Liver (tissue), 9 donors: ENCODE data around the gene MS4A1. TPM values are rescaled to one million over a fixed set of nuclear protein-coding genes. Genes with fewer than 3 reads are reported as not detected.

Experiments used
- DNase-seq: peaks from one replicate; pipeline ENCODE4 v3.0.0-alpha.2; 2017; ENCODE audit warnings: low spot score
- H3K27ac ChIP-seq, 2 donors: one replicate each; pipeline ENCODE4 v1.7.0; 2013; ENCODE audit warnings: inconsistent platforms in 2 of 2, low read length in 2 of 2, control low read depth in 1 of 2, low read depth in 1 of 2, mild to moderate bottlenecking in 1 of 2
- H3K27me3 ChIP-seq, 4 donors: one replicate each; pipeline versions ENCODE4 v1.6.1 to v1.7.0; 2013; ENCODE audit warnings: low read length in 3 of 4, inconsistent platforms in 1 of 4, mild to moderate bottlenecking in 1 of 4, moderate library complexity in 1 of 4; ENCODE audit not compliant: control insufficient read depth in 4 of 4, insufficient read depth in 4 of 4
- H3K36me3 ChIP-seq, 4 donors: one replicate each; pipeline versions ENCODE4 v1.6.1 to v1.7.0; 2013; ENCODE audit warnings: low read length in 3 of 4, mild to moderate bottlenecking in 3 of 4, low read depth in 1 of 4, moderate library complexity in 1 of 4; ENCODE audit not compliant: control insufficient read depth in 4 of 4, insufficient read depth in 3 of 4
- H3K4me1 ChIP-seq, 4 donors: one replicate each; pipeline versions ENCODE4 v1.6.1 to v1.7.0; 2013; ENCODE audit warnings: low read length in 3 of 4, mild to moderate bottlenecking in 3 of 4, moderate library complexity in 1 of 4; ENCODE audit not compliant: control insufficient read depth in 4 of 4, insufficient read depth in 4 of 4
- H3K4me3 ChIP-seq, 3 donors: one replicate each; pipeline versions ENCODE4 v1.6.1 to v1.7.0; 2013; ENCODE audit warnings: low read length in 3 of 3, control low read depth in 1 of 3, low read depth in 1 of 3, mild to moderate bottlenecking in 1 of 3
- H3K9ac ChIP-seq, 2 donors: one replicate each; pipeline ENCODE4 v1.7.0; 2013; ENCODE audit warnings: low read length in 2 of 2, mild to moderate bottlenecking in 2 of 2, moderate library complexity in 2 of 2, control low read depth in 1 of 2, low read depth in 1 of 2
- H3K9me3 ChIP-seq, 4 donors: one replicate each; pipeline versions ENCODE4 v1.6.1 to v1.7.0; 2013; ENCODE audit warnings: low read length in 3 of 4; ENCODE audit not compliant: control insufficient read depth in 4 of 4
- ATF3 ChIP-seq: IDR thresholded peaks from 2 replicates; pipeline ENCODE4 v1.6.1; 2016; ENCODE audit warnings: antibody characterized with exemption
- CTCF ChIP-seq: fragments of 150-350 bp; IDR thresholded peaks from 2 replicates; pipeline ENCODE4 v1.5.1; 2017; ENCODE audit warnings: improper control_type of control experiment, low read depth, low read length; ENCODE audit not compliant: missing input control
- EGR1 ChIP-seq, 2 donors: IDR thresholded peaks; 2 replicates each; pipeline ENCODE4 v1.6.1; 2016 to 2018; ENCODE audit warnings: antibody characterized with exemption in 2 of 2, low read depth in 2 of 2
- FOXA1 ChIP-seq: IDR thresholded peaks from 2 replicates; pipeline ENCODE4 v1.6.1; 2016; ENCODE audit warnings: antibody characterized with exemption
- FOXA2 ChIP-seq: IDR thresholded peaks from 2 replicates; pipeline ENCODE4 v1.6.1; 2016; ENCODE audit warnings: antibody characterized with exemption
- GABPA ChIP-seq, 2 donors: IDR thresholded peaks in 1 of 2; conservative IDR thresholded peaks in 1 of 2; 2 replicates each; pipeline ENCODE4 v1.6.1; 2016; ENCODE audit warnings: antibody characterized with exemption in 2 of 2, mild to moderate bottlenecking in 1 of 2, moderate library complexity in 1 of 2
- HNF4A ChIP-seq, 2 donors: conservative IDR thresholded peaks; 2 replicates each; pipeline ENCODE4 v1.6.1; 2016; ENCODE audit warnings: antibody characterized with exemption in 2 of 2, mild to moderate bottlenecking in 2 of 2
- JUND ChIP-seq, 2 donors: IDR thresholded peaks; 2 replicates each; pipeline ENCODE4 v1.6.1; 2016; ENCODE audit warnings: antibody characterized with exemption in 2 of 2
- MAX ChIP-seq: IDR thresholded peaks from 2 replicates; pipeline ENCODE4 v1.6.1; 2016; ENCODE audit warnings: antibody characterized with exemption
- NR2F2 ChIP-seq: IDR thresholded peaks from 2 replicates; pipeline ENCODE4 v1.6.1; 2016; ENCODE audit warnings: antibody characterized with exemption
- RAD21 ChIP-seq, 2 donors: IDR thresholded peaks; 2 replicates each; pipeline ENCODE4 v1.6.1; 2016; ENCODE audit warnings: antibody characterized with exemption in 2 of 2, mild to moderate bottlenecking in 2 of 2
- REST ChIP-seq: IDR thresholded peaks from 2 replicates; pipeline ENCODE4 v1.6.1; 2016; ENCODE audit warnings: antibody characterized with exemption, mild to moderate bottlenecking
- RXRA ChIP-seq, 2 donors: IDR thresholded peaks; 2 replicates each; pipeline ENCODE4 v1.6.1; 2017 to 2018; ENCODE audit warnings: antibody characterized with exemption in 2 of 2, mild to moderate bottlenecking in 1 of 2
- TAF1 ChIP-seq: conservative IDR thresholded peaks from 2 replicates; pipeline ENCODE4 v1.6.1; 2016; ENCODE audit warnings: antibody characterized with exemption, mild to moderate bottlenecking
- YY1 ChIP-seq: IDR thresholded peaks from 2 replicates; pipeline ENCODE4 v1.6.1; 2016; ENCODE audit warnings: antibody characterized with exemption, mild to moderate bottlenecking
- ZBTB33 ChIP-seq: IDR thresholded peaks from 2 replicates; pipeline ENCODE4 v1.6.1; 2016; ENCODE audit warnings: antibody characterized with exemption
- WGBS: extraction: QIAGEN DNeasy Blood & Tissue Kit; methylation state at CpG from one replicate; pipeline ENCODE4 v1.1.7; 2013; 5-methylcytosine and 5-hydroxymethylcytosine counted together
- polyA plus RNA-seq, 2 donors: library from polyadenylated mRNA; stranded (reverse) in 1 of 2; unstranded in 1 of 2; fragments of 200-250 nt in 1 of 2; fragments of >200 nt in 1 of 2; fragmentation: Nextera tagmentation in 1 of 2; extraction: Ambion mirVana in 1 of 2; gene quantifications; one replicate each; pipeline versions ENCODE4 v1.2.1 to v1.2.3, GENCODE V29; 2013 to 2015
- total RNA-seq, 2 donors: library from RNA; depleted of rRNA; stranded (reverse); fragments of >200 nt; gene quantifications; one replicate each; pipeline ENCODE4 v1.2.3, GENCODE V29; 2014
- donor health status: healthy.
- donor health status: healthy.
- donor health status: healthy.
- donor health status: healthy.
- donor health status: healthy.

MS4A1 gene
- total and polyA plus RNA-seq, 4 donors, result 0.12 to 3.3 (median 1.2) TPM

- no peak for TF ChIP-seq YY1
These were observed 13.2 kb downstream of the MS4A1 start (continued) for GRCh38 chr11:60468829-60469228.

GRCh38 chr11:60469723-60470122, 14.1 kb downstream of the MS4A1 start:
- H3K9me3 ChIP-seq, result no peaks in the 10 kb centered on the region
- H3K4me1 ChIP-seq, result no peaks in the 10 kb centered on the region
- H3K4me3 ChIP-seq, result no peak overlapping the region
- TF ChIP-seq RXRA (IDR thresholded peaks at IDR 0.05) (no peak), TAF1 (no peak), HNF4A (conservative IDR thresholded peaks at IDR 0.05) (no peak), FOXA1 (no peak), ZBTB33 (no peak), YY1 (no peak), GABPA (IDR thresholded peaks at IDR 0.05 in 1 of 2, conservative IDR thresholded peaks at IDR 0.05 in 1 of 2) (no peak), NR2F2 (no peak), ATF3 (no peak)
- H3K36me3 ChIP-seq, result no peaks in the 10 kb centered on the region
- H3K27me3 ChIP-seq, result no peaks in the 10 kb centered on the region
- no peak overlapping the region for H3K9ac ChIP-seq
- 60% methylated on average over 2 of the region's 2 CpGs for WGBS
- no peak for DNase-seq
- no peak overlapping the region for H3K27ac ChIP-seq

GRCh38 chr11:60477035-60477445, 21.4 kb downstream of the MS4A1 start:
- Histone ChIP-seq H3K4me3 (no peak overlapping the region), H3K36me3 (no peaks in the 10 kb centered on the region), H3K27me3 (no peaks in the 10 kb centered on the region), H3K27ac (no peak overlapping the region), H3K9me3 (no peaks in the 10 kb centered on the region), H3K4me1 (no peaks in the 10 kb centered on the region), H3K9ac (no peak overlapping the region)
- 52% methylated on average over 6 of the region's 6 CpGs for WGBS
- DNase-seq, result no peak
- TF ChIP-seq MAX (no peak), TAF1 (no peak), EGR1 (IDR thresholded peaks at IDR 0.05; ENCODE audit: low read depth in 2 of 2) (no peak), RAD21 (IDR thresholded peaks at IDR 0.05) (no peak), YY1 (no peak), FOXA1 (no peak), FOXA2 (no peak), GABPA (IDR thresholded peaks at IDR 0.05 in 1 of 2, conservative IDR thresholded peaks at IDR 0.05 in 1 of 2) (no peak), ATF3 (no peak), JUND (IDR thresholded peaks at IDR 0.05) (no peak), REST (no peak), NR2F2 (no peak), CTCF (no peak), RXRA (IDR thresholded peaks at IDR 0.05) (no peak)
